Upper lobe of right lung (tissue), 1 donor: ENCODE results near the gene RBPJL. TPM values are rescaled to one million over a fixed set of nuclear protein-coding genes. Genes with fewer than 3 reads are reported as not detected.
A peak's percentile ranks its signal among the peaks of the same experiment; 100 is the strongest.

Experiments used
- ATAC-seq: fragments of 200-7000 bp; cut with Tn5 transposase; one replicate; pipeline ENCODE4 v1.9.1; 2020; ENCODE audit warnings: mild to moderate bottlenecking, moderate library complexity
- DNase-seq: peaks from one replicate; pipeline ENCODE4 v3.0.0-alpha.2; 2020
- H3K27ac ChIP-seq: fragments of 200-600 bp; one replicate; pipeline ENCODE4 v1.8.0; 2022
- H3K27me3 ChIP-seq: fragments of 200-600 bp; one replicate; pipeline ENCODE4 v1.8.0; 2022; ENCODE audit warnings: mild to moderate bottlenecking
- H3K36me3 ChIP-seq: fragments of 200-600 bp; one replicate; pipeline ENCODE4 v1.8.0; 2022
- H3K4me1 ChIP-seq: fragments of 200-600 bp; one replicate; pipeline ENCODE4 v1.8.0; 2022
- H3K4me3 ChIP-seq: fragments of 200-600 bp; one replicate; pipeline ENCODE4 v1.8.0; 2022; ENCODE audit warnings: mild to moderate bottlenecking
- H3K9me3 ChIP-seq: fragments of 200-600 bp; one replicate; pipeline ENCODE4 v1.8.0; 2022
- intact Hi-C: fragments of 100-400 bp; cut with DNase I; formaldehyde crosslinking; loops from one replicate; pipeline ENCODE4 v1.11.0; 2022
- total RNA-seq: library from RNA; stranded (reverse); fragmentation: NEBNext Ultra II Directional; extraction: Animal tissue kit (Norgen Biotek cat#: 25700); gene quantifications from one replicate; pipeline ENCODE4 v1.2.1, GENCODE V29; 2021
- TF ChIP-seq, protein P1 (sequence below): fragments of 200-600 bp; IDR thresholded peaks from one replicate; pipeline ENCODE4 v1.8.0; 2022; ENCODE audit warnings: antibody characterized with exemption
- donor health status: DM: no; HTN: yes; CAD: no; lungs with severe emphysema.

RBPJL gene
- total RNA-seq, 1 donor from 2014 or later, result not detected

GRCh38 chr20:45340951-45341350, 34.3 kb downstream of the RBPJL start:
- peaks cover 91% of the 10 kb centered on the region for H3K4me1 ChIP-seq
- no peaks in the 10 kb centered on the region for H3K27me3 ChIP-seq
- no peak for ATAC-seq
- peaks cover 27% of the 10 kb centered on the region for H3K36me3 ChIP-seq
- H3K27ac ChIP-seq, result peak overlapping the region; percentile 86
- no peak overlapping the region for H3K4me3 ChIP-seq
- TF ChIP-seq, protein P1, sequence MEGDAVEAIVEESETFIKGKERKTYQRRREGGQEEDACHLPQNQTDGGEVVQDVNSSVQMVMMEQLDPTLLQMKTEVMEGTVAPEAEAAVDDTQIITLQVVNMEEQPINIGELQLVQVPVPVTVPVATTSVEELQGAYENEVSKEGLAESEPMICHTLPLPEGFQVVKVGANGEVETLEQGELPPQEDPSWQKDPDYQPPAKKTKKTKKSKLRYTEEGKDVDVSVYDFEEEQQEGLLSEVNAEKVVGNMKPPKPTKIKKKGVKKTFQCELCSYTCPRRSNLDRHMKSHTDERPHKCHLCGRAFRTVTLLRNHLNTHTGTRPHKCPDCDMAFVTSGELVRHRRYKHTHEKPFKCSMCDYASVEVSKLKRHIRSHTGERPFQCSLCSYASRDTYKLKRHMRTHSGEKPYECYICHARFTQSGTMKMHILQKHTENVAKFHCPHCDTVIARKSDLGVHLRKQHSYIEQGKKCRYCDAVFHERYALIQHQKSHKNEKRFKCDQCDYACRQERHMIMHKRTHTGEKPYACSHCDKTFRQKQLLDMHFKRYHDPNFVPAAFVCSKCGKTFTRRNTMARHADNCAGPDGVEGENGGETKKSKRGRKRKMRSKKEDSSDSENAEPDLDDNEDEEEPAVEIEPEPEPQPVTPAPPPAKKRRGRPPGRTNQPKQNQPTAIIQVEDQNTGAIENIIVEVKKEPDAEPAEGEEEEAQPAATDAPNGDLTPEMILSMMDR, result no peak
- no peaks in the 10 kb centered on the region for H3K9me3 ChIP-seq
- intact Hi-C loops, result no loop called here
- DNase-seq, result peak; percentile 10

DNA sequence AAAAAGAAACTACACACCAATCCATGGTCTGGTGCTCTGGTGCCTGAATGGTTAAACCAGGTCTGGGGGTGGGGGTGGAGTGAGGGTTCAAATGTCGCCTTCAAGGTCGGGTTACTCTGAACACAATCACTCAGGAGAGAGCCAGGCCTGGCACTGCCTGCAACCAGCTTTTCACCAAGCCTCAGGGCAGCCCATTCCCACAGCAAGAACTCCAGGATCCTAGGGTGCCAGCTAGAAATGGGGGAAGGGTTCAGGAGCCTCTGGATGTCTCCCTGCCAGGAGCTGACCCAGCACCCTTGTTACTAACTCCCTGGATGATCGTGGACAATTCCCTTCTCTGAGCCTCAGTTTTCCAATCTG, 34.9 kb downstream of the RBPJL start:
- no peaks in the 10 kb centered on the region for H3K9me3 ChIP-seq
- H3K27ac ChIP-seq, result peak overlapping the region; percentile 86
- ATAC-seq (no peak), DNase-seq (peak; percentile 51)
- H3K4me3 ChIP-seq, result peak overlapping the region; percentile 67
- no peaks in the 10 kb centered on the region for H3K27me3 ChIP-seq
- H3K4me1 ChIP-seq, result peaks cover 97% of the 10 kb centered on the region
- H3K36me3 ChIP-seq, result peaks cover 27% of the 10 kb centered on the region
- intact Hi-C loops, result no loop called here
- TF ChIP-seq, protein P1, result no peak

DNA sequence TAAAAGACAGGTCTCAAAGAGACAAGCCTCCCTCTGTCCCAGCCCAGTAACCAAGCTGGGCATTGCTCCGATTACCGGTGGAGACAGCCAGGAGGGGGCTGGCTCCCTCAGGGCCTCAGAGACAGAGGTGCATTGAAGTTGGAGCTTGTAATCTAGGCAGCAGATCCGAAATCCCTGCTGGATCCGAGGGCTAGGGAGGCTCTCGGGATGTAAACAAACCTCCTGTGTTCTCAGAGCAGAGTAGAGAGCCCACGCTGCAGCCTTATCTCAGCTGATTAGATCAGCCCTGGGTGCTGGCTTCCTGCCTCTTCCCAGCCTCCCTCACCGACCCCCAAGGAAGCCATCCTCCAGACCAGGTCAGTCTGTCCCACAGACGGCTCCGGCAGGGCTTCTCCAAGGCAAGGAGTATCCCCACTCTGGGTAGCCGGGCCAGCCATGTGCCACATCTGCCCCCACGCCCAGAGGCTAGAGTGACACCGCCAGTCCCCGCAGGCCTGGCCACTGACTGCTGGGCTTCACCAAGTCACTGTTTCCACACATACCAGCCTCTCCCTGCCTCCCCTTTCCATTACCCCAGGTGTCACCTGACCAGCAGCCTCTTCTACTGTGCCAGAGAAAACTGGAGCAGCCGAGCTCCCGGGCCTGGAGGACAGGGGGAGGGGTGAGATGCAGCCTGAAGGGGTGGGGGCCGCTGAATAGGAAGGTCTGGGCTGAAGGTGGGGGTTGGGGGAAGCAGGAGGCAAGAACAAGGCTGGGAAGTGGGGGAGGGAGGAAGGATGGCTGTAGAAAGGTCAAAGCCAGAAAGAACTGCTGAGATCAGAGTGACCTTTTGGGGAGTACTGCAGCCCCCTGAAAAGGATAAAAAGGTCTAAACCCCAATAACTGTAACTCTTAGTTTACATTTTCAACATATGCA, 35.6 kb downstream of the RBPJL start:
- no peaks in the 10 kb centered on the region for H3K27me3 ChIP-seq
- intact Hi-C loops, result no loop called here
- no peaks in the 10 kb centered on the region for H3K9me3 ChIP-seq
- ATAC-seq, result peak; percentile 56
- TF ChIP-seq, protein P1, result no peak
- H3K4me3 ChIP-seq, result peak overlapping the region; percentile 67
- H3K27ac ChIP-seq, result peak overlapping the region; percentile 86
- peak; percentile 82 for DNase-seq
- peaks cover 97% of the 10 kb centered on the region for H3K4me1 ChIP-seq
- H3K36me3 ChIP-seq, result peaks cover 27% of the 10 kb centered on the region

GRCh38 chr20:45342855-45343531, 36.4 kb downstream of the RBPJL start:
- DNase-seq, result no peak
- Histone ChIP-seq H3K9me3 (no peaks in the 10 kb centered on the region), H3K27me3 (no peaks in the 10 kb centered on the region), H3K4me1 (peaks cover 93% of the 10 kb centered on the region), H3K4me3 (peak overlapping the region; percentile 67), H3K27ac (peak overlapping the region; percentile 86), H3K36me3 (peaks cover 27% of the 10 kb centered on the region)
- intact Hi-C loops, result no loop called here
- TF ChIP-seq, protein P1, result no peak
- peak; percentile 1 for ATAC-seq

DNA sequence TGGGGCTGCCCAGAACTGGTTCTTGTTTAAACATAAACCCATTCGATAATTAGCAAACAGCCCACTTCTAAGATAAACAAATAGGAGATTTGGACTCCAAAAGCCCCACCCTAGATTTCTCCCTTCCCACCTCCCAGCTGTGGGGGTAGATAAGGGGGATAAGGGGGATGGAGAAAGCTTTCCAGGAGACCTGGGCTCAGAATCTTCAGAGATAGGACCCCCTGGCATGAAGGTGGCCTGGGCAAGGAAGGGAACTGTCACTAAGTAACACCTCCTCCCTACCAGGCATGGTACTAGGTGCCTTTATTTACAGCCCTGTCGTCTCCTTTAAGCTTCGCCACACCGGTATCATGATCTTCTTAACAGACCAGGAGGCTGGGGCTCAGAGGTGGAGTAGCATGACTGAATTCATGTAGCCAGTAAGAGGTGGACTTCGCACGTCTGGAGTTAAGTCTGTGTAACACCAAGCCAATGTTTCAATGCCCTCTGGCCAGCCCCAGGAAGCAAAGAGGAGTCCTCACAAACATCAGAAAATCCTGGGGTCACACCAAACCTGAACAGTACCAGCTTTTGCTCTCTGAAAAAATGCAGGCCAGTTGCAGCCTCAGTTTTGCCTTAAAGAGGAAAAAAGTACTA, 37.0 kb downstream of the RBPJL start:
- ATAC-seq (no peak), DNase-seq (no peak)
- Histone ChIP-seq H3K27ac (peak overlapping the region; percentile 86), H3K9me3 (no peaks in the 10 kb centered on the region), H3K4me1 (peaks cover 87% of the 10 kb centered on the region), H3K27me3 (no peaks in the 10 kb centered on the region), H3K4me3 (peak overlapping the region; percentile 67), H3K36me3 (peaks cover 24% of the 10 kb centered on the region)
- intact Hi-C loops, result no loop called here
- TF ChIP-seq, protein P1, result no peak
